DLD1 (cell line): ENCODE data around the gene ZIC5.

Source experiments
- in situ Hi-C: cut with HindIII; loops from 2 replicates; pipeline ENCODE4 v1.10.0; 2017; ENCODE audit warnings: low sequenced_read_pairs

ZIC5 gene

DNA sequence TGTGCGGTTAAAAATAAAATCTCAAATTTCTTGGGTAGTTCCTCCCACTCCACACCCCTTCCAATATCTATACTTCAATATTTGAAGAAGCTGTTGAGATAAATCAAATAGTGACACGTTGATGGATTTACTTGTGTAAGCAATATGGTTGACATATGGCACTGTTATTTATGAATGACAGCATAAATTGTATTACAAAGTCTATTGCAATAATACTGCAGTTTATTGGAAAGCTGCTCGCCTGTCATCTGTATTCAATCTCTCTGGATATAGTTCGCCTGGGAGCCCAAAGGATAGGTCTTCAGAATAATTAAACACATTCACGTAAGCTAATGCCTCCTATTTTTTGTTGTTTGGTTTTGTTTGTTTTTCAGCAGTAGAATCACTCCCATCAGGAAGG is 5.0 kb upstream of the ZIC5 start:
- in situ Hi-C loops: no loop called here

DNA sequence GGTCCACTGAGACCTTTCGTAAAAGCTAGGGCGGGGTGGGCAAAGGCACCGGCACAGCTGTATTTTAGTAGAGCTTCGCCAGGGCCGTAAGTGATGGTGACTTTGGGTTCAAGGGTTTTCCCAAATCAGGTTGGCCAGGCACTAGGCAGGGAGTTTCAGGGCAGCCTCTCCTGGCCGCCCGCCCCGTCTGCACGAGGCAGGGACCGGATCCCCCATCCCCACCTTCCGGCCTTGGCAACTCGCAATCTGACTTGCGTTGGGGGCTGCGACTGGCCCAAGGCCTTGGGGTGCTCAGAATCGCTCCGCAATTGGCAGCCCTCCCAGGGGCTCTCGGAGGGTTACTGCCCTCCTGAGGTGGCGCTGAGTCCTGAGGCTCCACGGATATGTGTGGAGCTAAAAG is 4.1 kb upstream of the ZIC5 start:
- in situ Hi-C loops: no loop called here

DNA sequence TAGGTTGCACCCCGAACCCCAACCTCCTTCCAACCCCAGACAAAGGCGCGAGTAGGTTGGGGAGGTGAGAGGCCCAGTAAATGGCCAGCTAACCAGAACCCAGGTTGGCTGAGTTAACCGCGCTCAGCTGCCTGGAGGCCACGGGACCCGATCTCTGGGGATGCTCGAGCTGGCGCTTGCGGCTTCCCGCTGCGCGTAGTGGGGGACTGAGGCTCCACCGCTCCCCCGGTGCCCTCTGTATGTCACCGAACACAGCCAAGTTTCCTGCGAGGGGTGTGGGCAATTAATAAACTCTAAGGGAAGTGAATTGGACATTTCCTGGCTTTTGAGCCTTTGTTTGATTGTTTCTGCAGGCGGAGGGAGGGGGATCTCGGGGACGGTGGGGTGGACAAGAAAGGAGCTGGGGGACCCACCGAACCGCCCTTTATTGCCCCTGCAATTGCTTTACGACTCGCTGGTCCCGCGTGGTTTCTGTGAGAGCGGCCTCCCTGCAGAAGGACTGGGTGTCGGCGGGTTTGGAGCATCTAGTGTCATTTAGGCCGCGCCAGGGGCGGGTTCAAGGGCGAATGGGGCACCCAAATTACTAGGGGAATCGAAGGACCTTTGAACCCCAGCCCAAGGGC is 3.5 kb upstream of the ZIC5 start:
- in situ Hi-C loops: no loop called here

DNA sequence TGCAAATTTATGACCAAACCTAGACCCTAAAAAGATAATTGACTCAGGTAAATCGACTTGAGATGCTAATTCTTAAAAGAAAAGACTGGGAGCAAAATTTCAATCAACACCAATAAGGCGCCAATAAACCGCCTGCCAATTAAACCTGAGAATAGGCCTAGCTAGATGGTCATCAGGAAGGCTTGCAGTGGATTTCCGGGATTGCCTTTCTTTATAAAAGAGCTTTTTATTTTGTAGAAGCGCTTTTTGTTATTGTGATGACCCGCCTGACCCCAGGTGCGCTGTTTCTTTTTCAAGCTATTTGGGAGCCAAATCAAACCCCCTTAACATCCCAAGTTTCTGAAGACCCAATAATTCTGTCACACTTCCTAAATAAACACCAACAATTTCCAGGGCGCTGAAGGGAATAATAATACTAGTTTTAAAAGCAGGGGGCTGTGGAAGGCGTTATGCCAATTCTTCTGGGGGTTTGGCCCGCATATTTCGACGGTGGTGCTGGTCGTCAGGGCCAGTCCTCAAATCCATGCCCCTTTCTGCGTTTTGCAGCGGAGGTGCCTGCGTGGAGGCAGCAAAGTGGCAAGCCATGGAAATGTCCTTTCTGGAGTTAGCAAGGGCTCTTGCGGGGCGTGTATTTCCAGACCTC is 2.9 kb upstream of the ZIC5 start:
- in situ Hi-C loops: no loop called here

- in situ Hi-C loops: no loop called here
Observed at GRCh38 chr13:99973808-99974185, 2.2 kb upstream of the ZIC5 start.

GRCh38 chr13:99973163-99973807 is 1.7 kb upstream of the ZIC5 start:
- in situ Hi-C loops: no loop called here

DNA sequence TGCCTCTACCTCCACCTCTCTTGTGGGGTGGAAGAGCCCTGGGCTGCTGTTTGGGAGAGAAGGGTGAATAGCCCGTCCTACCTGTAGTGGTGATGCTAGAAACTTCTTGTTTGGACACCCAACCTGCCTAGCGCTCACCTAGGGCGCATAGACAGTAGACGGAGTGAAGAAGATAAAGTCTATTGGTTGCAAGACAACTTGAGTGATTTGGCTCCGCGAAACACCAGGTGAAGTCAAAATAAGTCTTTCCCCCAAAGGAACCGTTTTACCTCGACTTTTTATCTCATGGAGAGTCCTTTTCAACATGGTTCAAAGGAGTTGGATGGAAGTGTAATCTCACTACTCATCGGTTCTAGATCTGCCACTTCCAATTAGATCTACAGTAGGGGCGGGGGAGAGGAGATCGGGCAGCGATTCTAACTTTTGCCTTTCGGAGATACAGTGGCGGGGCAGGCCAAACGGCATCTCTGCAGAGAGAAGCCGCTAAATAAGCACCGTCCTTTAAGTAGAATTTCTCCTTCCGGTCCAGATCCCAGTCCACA is 694 bp upstream of the ZIC5 start:
- in situ Hi-C loops: no loop called here

DNA sequence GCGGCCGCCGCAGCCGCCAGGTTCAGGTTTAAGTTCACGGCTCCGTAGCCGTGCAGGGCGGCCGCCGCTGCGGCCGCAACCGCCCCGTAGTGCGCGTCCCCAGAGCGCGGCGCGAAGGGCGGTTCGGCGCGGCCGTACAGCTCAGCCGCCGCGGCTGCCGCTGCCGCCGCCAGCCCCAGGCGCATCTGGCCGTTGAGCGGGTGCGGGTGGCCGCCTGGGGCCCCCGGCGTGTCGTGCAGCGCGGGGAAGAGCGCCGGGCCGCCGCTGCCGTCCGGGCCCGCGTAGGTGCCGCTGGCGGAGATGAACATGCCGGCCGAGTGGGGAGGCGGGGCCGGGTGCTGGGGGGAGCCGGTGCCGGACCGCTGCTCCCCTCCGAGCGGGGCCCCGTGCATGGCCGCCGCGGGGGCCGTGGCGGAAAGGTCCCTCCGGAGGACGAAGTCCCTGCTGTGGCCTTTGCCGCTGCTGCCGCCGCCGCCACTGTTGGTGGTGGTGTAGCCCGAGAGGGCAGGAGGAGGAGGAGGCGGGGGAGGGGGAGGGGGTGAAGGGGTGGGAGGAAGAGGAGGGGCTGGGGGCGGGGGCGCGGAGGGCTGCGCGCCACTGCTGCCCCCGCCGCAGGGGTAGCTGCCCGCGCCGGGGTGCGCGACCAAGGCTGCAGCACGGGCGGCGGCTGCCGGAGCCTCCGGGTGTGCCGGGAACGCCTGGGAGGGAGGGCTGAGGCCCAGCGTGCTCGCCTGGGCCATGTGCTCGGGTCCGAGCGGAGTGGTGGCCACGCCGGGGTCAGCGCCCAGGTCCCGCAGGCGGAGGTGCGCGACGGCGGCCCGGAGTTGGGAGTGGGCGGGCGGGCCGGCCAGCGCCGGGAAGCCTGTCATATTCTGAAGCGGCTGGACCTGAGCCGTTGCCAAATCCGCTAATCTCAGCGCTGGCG is 654 bp downstream of the ZIC5 start:
- in situ Hi-C loops: no loop called here

DNA sequence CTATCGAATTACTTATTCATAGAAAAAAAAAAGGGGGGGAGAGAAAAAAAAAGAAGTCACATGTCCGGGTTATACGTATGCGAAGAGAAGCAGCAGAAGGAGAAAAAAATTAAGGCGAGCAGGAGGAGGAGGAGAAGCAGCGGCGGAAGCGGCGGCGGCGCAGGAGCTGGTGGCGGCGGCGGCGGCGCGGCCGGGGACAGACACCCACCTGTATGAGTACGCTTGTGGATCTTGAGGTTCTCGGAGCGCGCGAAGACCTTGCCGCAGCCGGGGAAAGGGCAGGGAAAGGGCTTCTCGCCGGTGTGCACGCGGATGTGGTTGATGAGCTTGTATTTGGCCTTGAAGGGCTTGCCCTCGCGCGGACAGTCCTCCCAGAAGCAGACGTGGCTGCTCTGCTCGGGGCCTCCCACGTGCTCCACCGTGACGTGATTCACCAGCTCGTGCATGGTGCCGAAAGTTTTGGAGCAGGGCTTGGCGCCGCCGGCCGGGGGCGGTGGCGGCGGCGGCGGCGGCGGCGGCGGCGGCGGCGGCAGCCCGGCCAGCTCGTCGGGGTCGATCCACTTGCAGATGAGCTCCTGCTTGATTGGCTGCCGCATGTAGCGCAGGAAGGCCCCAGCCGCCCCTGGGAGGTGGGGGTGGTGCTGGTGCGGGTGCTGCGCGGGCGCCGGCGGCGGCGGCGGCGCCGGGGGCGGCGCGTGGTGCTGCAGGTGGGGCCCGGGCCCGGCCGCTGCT is 1.5 kb downstream of the ZIC5 start:
- in situ Hi-C loops: no loop called here

DNA sequence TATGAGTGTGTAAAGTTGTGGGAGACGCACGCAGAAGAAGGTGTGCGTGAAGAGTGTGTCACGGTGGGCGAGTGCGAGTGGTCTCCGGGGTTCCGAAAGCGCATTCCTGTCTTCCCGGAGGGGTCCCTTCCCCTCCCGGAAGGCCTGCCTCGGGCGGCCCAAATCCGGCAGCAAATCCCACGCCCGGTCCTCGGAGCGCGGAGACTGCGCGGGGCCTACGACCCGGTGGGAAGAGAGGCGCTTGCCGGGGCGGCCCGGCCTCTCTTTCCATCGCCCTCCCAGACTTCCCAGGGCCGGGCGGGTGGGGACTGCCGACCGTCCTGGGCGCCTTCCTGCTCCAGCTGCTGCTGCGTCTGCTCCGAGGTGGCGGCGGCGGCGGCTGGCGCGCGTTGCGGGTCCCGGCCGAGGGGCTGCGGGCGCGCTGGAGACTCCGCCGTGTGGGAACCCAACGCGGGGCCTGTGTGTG is 2.1 kb downstream of the ZIC5 start:
- in situ Hi-C loops: no loop called here

DNA sequence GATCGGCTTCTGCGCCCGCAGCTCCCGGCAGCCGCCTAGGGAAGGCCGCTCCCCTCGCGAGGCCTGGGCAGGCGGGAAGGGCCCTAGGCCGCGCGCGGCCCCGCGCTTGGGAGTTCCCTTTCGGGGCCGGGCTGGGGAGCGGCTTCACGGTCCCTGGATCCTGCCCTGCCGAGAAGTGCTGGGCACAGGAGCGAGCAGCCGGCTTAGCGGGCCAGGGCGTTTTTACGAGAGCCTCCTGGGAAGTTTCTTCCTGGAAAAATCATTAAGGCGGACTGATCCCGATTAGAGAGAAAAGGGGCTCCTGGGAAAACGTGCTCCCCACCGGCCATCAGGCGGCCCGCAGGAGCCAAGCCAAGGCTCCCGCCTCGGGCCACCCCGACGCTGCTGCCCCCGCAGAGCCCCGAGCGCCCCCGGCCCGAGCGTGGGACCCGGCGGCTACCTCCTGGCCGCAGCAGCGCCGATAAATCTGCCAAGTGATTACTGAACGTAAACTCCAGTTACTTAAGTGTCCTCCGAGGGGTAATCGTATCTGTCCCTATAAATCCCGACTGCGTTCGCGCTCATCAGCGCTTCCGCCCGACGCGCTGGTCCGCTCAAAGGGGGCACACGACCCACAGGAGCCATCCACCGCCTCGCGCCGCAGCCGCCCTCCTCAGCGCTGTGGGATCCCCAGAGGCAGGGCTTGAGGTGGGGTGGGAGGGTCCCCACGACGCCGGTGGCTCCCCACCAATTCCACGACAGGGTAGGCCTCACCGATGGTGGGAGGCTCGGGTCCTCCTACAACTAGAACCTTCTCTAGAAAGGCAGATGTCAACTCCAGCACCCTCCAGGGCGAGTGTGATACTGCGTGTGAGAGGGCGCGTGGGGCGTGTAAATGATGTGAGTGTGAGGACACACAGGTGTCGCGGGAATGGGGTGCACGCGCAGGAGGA is 2.8 kb downstream of the ZIC5 start:
- in situ Hi-C loops: no loop called here

DNA sequence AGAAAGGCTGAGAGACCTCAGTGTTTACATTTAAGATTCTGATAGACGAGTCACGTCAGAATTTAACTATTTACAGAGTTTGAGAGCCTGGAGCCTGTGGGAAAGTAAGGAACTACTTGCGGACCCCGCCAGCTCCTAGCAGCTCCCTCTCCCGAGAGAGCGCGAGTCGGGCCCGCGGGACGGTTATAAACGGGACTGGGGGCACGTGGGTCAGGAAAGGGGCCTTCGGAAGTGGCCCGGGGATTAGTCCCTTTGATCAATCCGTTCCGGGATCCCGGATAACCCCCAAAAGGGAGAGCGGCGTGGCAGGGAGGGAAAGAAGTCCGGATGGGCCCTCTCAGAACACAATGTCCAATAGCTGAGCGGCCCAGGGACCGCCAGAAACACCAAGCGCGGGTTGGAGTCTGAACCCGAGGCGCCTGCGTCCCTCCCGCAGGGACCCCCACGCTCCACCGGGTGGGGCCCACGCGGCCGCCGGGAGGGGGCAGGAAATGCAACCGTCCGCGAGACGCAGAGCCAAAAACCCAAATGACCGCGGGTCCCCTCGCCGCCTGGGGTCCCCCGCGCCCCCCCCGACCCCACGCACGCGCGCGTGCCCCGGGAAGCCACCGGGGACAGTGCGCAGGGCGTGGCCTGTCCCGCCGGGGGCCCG is 3.6 kb downstream of the ZIC5 start:
- in situ Hi-C loops: no loop called here

- in situ Hi-C loops: no loop called here
Observed at GRCh38 chr13:99967498-99967868, 4.1 kb downstream of the ZIC5 start.

GRCh38 chr13:99966064-99966805 is 5.3 kb downstream of the ZIC5 start:
- in situ Hi-C loops: no loop called here

GRCh38 chr13:99965329-99966000 is 6.1 kb downstream of the ZIC5 start:
- in situ Hi-C loops: no loop called here

DNA sequence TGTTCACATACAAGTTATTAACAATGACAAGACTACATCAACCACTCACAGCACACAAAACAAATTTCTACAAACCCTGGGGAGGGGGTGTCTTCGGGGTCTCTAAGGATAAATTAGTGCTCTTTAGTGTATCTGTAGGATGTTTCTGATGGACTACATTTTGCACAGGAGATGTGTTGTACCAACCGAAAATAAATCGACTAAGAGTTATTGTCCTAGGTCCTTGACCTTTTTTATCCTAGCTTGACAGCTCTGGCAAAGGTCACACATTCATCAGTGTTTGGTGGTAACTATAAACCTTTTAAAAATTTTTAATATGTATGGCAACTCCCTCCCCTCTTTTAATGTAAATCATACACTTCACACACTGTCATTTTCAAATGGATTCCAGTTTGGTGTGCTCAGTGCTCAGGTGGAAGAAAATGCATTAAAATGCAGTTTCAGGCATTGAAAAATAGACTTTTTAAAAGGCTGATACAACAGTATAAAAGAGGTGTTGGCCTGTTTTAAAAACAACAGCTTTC is 7.7 kb downstream of the ZIC5 start:
- in situ Hi-C loops: no loop called here

- in situ Hi-C loops: no loop called here
Observed at GRCh38 chr13:99962242-99962641, 9.3 kb downstream of the ZIC5 start.
